Panc1 (cell line): Measurements from ENCODE around the gene SMURF2. TPM values are rescaled to one million over a fixed set of nuclear protein-coding genes. Genes with fewer than 3 reads are reported as not detected.

Experiments used
- ATAC-seq: fragments of 200-7000 bp; cut with Tn5 transposase; 2 replicates; pipeline ENCODE4 v1.9.1; 2020; ENCODE audit warnings: mild to moderate bottlenecking, moderate library complexity
- BruUV-seq: library from RNA; stranded (reverse); fragments of 400-500 nt; replicated peaks from 2 replicates; lab custom pipeline; 2021; lab: Mats Ljungman, UMichigan
- CTCF ChIA-PET: fragments of 300-600 bp; sonication (Branson Sonifier 250); formaldehyde crosslinking; loops from one replicate; lab custom pipeline; 2022; ENCODE audit warnings: antibody characterized with exemption; lab: Charles Lee
- POLR2A ChIA-PET: fragments of 300-600 bp; sonication (Branson Sonifier 250); formaldehyde crosslinking; loops from one replicate; lab custom pipeline; 2022; ENCODE audit warnings: antibody characterized with exemption; lab: Charles Lee
- DNase-seq: peaks from one replicate; pipeline ENCODE4 v3.0.0-alpha.2; 2010; ENCODE audit warnings: low read depth, low spot score
- H3K27ac ChIP-seq: 2 replicates; pipeline ENCODE4 v1.5.1; 2011; ENCODE audit warnings: mild to moderate bottlenecking, low read length, inconsistent platforms
- H3K27me3 ChIP-seq: fragments of 200-500 bp; sonication (Bioruptor generic); 2 replicates; pipeline ENCODE4 v1.6.0; 2014; ENCODE audit warnings: low read length, inconsistent platforms; ENCODE audit not compliant: control insufficient read depth, insufficient read depth
- H3K36me3 ChIP-seq: fragments of 200-500 bp; sonication (Bioruptor generic); 2 replicates; pipeline ENCODE4 v1.5.1; 2014; ENCODE audit warnings: inconsistent platforms, mild to moderate bottlenecking, low read length, moderate library complexity; ENCODE audit not compliant: control insufficient read depth, insufficient read depth
- H3K4me1 ChIP-seq: 2 replicates; pipeline ENCODE4 v1.5.1; 2011; ENCODE audit warnings: inconsistent platforms, mild to moderate bottlenecking, low read length, moderate library complexity; ENCODE audit not compliant: control insufficient read depth, insufficient read depth
- H3K4me3 ChIP-seq, 2 experiments: 2 replicates each; pipeline ENCODE4 v1.5.1; 2011 to 2012; ENCODE audit warnings: low read depth in 2 of 2, low read length in 2 of 2, mild to moderate bottlenecking in 2 of 2, inconsistent platforms in 1 of 2, moderate library complexity in 1 of 2
- H3K9me3 ChIP-seq: fragments of 200-500 bp; sonication (Bioruptor generic); 2 replicates; pipeline ENCODE4 v1.5.1; 2014; ENCODE audit warnings: low read depth, mild to moderate bottlenecking, inconsistent platforms, low read length, moderate library complexity; ENCODE audit not compliant: control insufficient read depth, insufficient read depth
- POLR2AphosphoS5 ChIP-seq: IDR thresholded peaks from 2 replicates; pipeline ENCODE4 v1.6.1; 2012; ENCODE audit warnings: mild to moderate bottlenecking, low read depth, low read length, moderate library complexity
- SIN3A ChIP-seq: IDR thresholded peaks from 2 replicates; pipeline ENCODE4 v1.6.1; 2012; ENCODE audit warnings: low read depth, mild to moderate bottlenecking, low read length, moderate library complexity, borderline replicate concordance; ENCODE audit not compliant: insufficient read depth
- TCF7L2 ChIP-seq: IDR thresholded peaks from 2 replicates; pipeline ENCODE4 v1.6.1; 2011; ENCODE audit warnings: mild to moderate bottlenecking, low read depth, low read length, inconsistent platforms
- in situ Hi-C: cut with HindIII; loops from 2 replicates; pipeline ENCODE4 v1.10.0; 2016; ENCODE audit warnings: low sequenced_read_pairs, low pct_unique_long_range_greater_than_20kb
- intact Hi-C: fragments of 100-400 bp; cut with micrococcal nuclease; formaldehyde crosslinking; loops from one replicate; pipeline ENCODE4 v1.10.0; 2022; ENCODE audit not compliant: unreplicated experiment
- microRNA-seq: library from miRNA; unstranded; fragments of <30 nt; microRNA quantifications from one replicate; pipeline ENCODE4 v1.1.0, GENCODE V29; 2020; ENCODE audit not compliant: unreplicated experiment
- total RNA-seq: library from RNA; stranded (reverse); gene quantifications from one replicate; pipeline ENCODE4 v1.2.1, GENCODE V29; 2021; ENCODE audit not compliant: unreplicated experiment
- TF ChIP-seq, protein P1 (sequence below), 2 experiments: IDR thresholded peaks; 2 replicates each; pipeline ENCODE4 v1.6.1; 2011 to 2012; ENCODE audit warnings: low read depth in 2 of 2, control low read depth in 1 of 2, low read length in 1 of 2, mild to moderate bottlenecking in 1 of 2, moderate library complexity in 1 of 2; ENCODE audit not compliant: insufficient read depth in 1 of 2
- TF ChIP-seq, protein P2 (sequence below): fragments of 450-650 bp; IDR thresholded peaks from 2 replicates; pipeline ENCODE4 v1.5.1; 2017; ENCODE audit warnings: mild to moderate bottlenecking

The SMURF2 gene
- total RNA-seq, 1 experiment from 2014 or later = 21.3 TPM

DNA sequence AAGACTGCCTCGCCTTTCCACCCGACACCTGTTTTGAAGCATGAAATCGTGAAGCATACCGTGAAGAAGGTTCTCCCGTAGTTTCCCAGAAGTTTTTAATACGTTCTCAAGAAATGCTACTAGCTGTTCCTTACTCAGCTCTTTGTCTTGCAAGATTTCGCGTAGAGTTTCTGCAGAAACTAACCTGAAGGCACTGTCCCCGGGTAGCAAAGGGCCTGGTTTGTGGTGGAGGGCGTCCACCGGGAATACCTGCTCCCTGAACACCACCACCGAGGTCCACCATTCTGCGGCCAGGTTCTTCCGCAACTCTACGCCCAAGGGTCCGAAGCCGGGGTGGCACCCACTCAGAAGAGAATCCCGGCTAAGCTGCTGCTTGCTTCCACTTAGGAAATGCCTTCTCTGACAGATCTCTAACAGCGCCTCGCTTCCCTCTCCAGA lies 165.7 kb downstream of the SMURF2 start:
- in situ Hi-C loops = no loop called here
- CTCF ChIA-PET = interaction anchor here (0.7 kb wide), 1 partner anchor 201 kb away, joined by 3 read pairs; no protein-coding TSS in a partner anchor
- Histone ChIP-seq H3K27ac (peak overlapping the region; percentile 93), H3K4me3 (peak overlapping the region; percentile 90 to 93), H3K36me3 (peaks cover 36% of the 10 kb centered on the region), H3K9me3 (no peaks in the 10 kb centered on the region), H3K4me1 (peaks cover 35% of the 10 kb centered on the region), H3K27me3 (no peaks in the 10 kb centered on the region)
- no TSS peak for BruUV-seq
- no peak for ATAC-seq
- intact Hi-C loops = no loop called here
- DNase-seq = no peak
- no peak for TF ChIP-seq POLR2AphosphoS5
- no peak for TF ChIP-seq TCF7L2
- no peak for TF ChIP-seq SIN3A
- TF ChIP-seq, protein P1, sequence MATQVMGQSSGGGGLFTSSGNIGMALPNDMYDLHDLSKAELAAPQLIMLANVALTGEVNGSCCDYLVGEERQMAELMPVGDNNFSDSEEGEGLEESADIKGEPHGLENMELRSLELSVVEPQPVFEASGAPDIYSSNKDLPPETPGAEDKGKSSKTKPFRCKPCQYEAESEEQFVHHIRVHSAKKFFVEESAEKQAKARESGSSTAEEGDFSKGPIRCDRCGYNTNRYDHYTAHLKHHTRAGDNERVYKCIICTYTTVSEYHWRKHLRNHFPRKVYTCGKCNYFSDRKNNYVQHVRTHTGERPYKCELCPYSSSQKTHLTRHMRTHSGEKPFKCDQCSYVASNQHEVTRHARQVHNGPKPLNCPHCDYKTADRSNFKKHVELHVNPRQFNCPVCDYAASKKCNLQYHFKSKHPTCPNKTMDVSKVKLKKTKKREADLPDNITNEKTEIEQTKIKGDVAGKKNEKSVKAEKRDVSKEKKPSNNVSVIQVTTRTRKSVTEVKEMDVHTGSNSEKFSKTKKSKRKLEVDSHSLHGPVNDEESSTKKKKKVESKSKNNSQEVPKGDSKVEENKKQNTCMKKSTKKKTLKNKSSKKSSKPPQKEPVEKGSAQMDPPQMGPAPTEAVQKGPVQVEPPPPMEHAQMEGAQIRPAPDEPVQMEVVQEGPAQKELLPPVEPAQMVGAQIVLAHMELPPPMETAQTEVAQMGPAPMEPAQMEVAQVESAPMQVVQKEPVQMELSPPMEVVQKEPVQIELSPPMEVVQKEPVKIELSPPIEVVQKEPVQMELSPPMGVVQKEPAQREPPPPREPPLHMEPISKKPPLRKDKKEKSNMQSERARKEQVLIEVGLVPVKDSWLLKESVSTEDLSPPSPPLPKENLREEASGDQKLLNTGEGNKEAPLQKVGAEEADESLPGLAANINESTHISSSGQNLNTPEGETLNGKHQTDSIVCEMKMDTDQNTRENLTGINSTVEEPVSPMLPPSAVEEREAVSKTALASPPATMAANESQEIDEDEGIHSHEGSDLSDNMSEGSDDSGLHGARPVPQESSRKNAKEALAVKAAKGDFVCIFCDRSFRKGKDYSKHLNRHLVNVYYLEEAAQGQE (IDR thresholded peaks at IDR 0.05; ENCODE audit: insufficient read depth in 1 of 2, low read depth in 2 of 2, low read length in 1 of 2) = no peak
- TF ChIP-seq, protein P2, sequence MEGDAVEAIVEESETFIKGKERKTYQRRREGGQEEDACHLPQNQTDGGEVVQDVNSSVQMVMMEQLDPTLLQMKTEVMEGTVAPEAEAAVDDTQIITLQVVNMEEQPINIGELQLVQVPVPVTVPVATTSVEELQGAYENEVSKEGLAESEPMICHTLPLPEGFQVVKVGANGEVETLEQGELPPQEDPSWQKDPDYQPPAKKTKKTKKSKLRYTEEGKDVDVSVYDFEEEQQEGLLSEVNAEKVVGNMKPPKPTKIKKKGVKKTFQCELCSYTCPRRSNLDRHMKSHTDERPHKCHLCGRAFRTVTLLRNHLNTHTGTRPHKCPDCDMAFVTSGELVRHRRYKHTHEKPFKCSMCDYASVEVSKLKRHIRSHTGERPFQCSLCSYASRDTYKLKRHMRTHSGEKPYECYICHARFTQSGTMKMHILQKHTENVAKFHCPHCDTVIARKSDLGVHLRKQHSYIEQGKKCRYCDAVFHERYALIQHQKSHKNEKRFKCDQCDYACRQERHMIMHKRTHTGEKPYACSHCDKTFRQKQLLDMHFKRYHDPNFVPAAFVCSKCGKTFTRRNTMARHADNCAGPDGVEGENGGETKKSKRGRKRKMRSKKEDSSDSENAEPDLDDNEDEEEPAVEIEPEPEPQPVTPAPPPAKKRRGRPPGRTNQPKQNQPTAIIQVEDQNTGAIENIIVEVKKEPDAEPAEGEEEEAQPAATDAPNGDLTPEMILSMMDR = no peak
- POLR2A ChIA-PET = interaction anchor here (0.6 to 0.9 kb wide), 4 partner anchors 9 to 196 kb away, joined by 3 to 6 read pairs (median 4); no protein-coding TSS in a partner anchor

Small RNAs within 50 kb of the gene (microRNA-seq; reads per million reads assigned to microRNA genes)
- gene MIR3064 (3.8 reads per million, percentile 8 among the genes with 10 or more reads in this experiment), gene MIR5047 (not detected)

Other genes starting within 250 kb of the SMURF2 start
- not detected for gene MILR1, start 213.2 kb downstream of the SMURF2 start, total RNA-seq
- gene POLG2, start 165.3 kb downstream of the SMURF2 start, total RNA-seq = 19.6 TPM
- 411 TPM for gene DDX5, start 156.0 kb downstream of the SMURF2 start, total RNA-seq
- gene CEP95, start 155.3 kb downstream of the SMURF2 start, total RNA-seq = 23.2 TPM